ENCODE results near the gene RASA4B.
A peak's percentile ranks its signal among the peaks of the same experiment; 100 is the strongest.

The RASA4B gene

GRCh38 chr7:102452451-102452850 lies 65.1 kb downstream of the RASA4B start:
- DNase-seq (ENCODE audit: low read depth): no peak

GRCh38 chr7:102451371-102452054 lies 66.1 kb downstream of the RASA4B start:
- no peak for DNase-seq (ENCODE audit: low read depth)

- DNase-seq (ENCODE audit: low read depth): no peak
Observed at GRCh38 chr7:102450242-102450641, 67.3 kb downstream of the RASA4B start.

GRCh38 chr7:102449136-102449535 lies 68.4 kb downstream of the RASA4B start:
- DNase-seq (ENCODE audit: low read depth): no peak

GRCh38 chr7:102447311-102447710 lies 70.3 kb downstream of the RASA4B start:
- DNase-seq (ENCODE audit: low read depth): no peak

- no peak for DNase-seq (ENCODE audit: low read depth)
Observed at GRCh38 chr7:102446387-102447156, 71.0 kb downstream of the RASA4B start.

- no peak for DNase-seq (ENCODE audit: low read depth)
Observed at GRCh38 chr7:102445674-102446071, 71.9 kb downstream of the RASA4B start.

- no peak for DNase-seq (ENCODE audit: low read depth)
Observed at GRCh38 chr7:102444961-102445673, 72.5 kb downstream of the RASA4B start.

GRCh38 chr7:102439963-102440795 lies 77.4 kb downstream of the RASA4B start:
- no peak for DNase-seq (ENCODE audit: low read depth)

GRCh38 chr7:102436118-102436517 lies 81.5 kb downstream of the RASA4B start:
- no peak for DNase-seq (ENCODE audit: low read depth)

GRCh38 chr7:102434039-102434486 lies 83.5 kb downstream of the RASA4B start:
- DNase-seq (ENCODE audit: low read depth): no peak

- peak; percentile 81 for DNase-seq (ENCODE audit: low read depth)
Observed at GRCh38 chr7:102433219-102434038, 84.1 kb downstream of the RASA4B start, which contains the start of gene ORAI2. TSS of gene ORAI2 (plus strand) at chr7:102433575. CDS start at chr7:102438957, 5,382 bp downstream.

All from T-helper 22 cell (primary cell).